K562 (cell line): ENCODE data around the gene CLPSL2. TPM values are rescaled to one million over a fixed set of nuclear protein-coding genes. Genes with fewer than 3 reads are reported as not detected.

Source experiments
- CBFA2T3 ChIP-seq: fragments of 450-650 bp; IDR thresholded peaks from 2 replicates; pipeline ENCODE4 v1.6.1; 2017
- CREM ChIP-seq: IDR thresholded peaks from 2 replicates; pipeline ENCODE4 v1.6.1; 2014; ENCODE audit warnings: antibody characterized with exemption, low read depth
- GABPA ChIP-seq: fragments of 200-800 bp; sonication (Bioruptor generic); conservative IDR thresholded peaks from 2 replicates; pipeline ENCODE4 v1.6.1; 2016; ENCODE audit warnings: low read depth, missing genetic modification characterization, missing compliant biosample characterization
- GTF2A2 ChIP-seq: IDR thresholded peaks from 2 replicates; pipeline ENCODE4 v1.6.1; 2016; ENCODE audit warnings: mild to moderate bottlenecking, missing genetic modification characterization, missing compliant biosample characterization
- HNRNPL ChIP-seq: fragments of 200-400 bp; formaldehyde crosslinking; IDR thresholded peaks from 2 replicates; pipeline ENCODE4 v1.6.1; 2017; ENCODE audit warnings: low read depth, mild to moderate bottlenecking, low read length
- KLF1 ChIP-seq: fragments of 450-650 bp; IDR thresholded peaks from 2 replicates; pipeline ENCODE4 v1.6.1; 2016; ENCODE audit warnings: missing genetic modification characterization, missing compliant biosample characterization
- MYC ChIP-seq, 2 experiments: fragments of 250-450 bp in 1 of 2; sonication (Bioruptor Pico) in 1 of 2; IDR thresholded peaks; 2 replicates each; pipeline versions ENCODE4 v1.5.1 to v1.6.1; 2012 to 2021; ENCODE audit warnings: low read depth in 2 of 2, borderline replicate concordance in 1 of 2, improper control_type of control experiment in 1 of 2, low read length in 1 of 2, mild to moderate bottlenecking in 1 of 2, moderate library complexity in 1 of 2
- PRPF4 ChIP-seq: fragments of 200-400 bp; formaldehyde crosslinking; IDR thresholded peaks from one replicate; pipeline ENCODE4 v1.6.1; 2017; ENCODE audit warnings: low read length, low read depth, mild to moderate bottlenecking; ENCODE audit not compliant: insufficient read depth, poor library complexity, severe bottlenecking
- SMARCA4 ChIP-seq: fragments of 450-650 bp; IDR thresholded peaks from 2 replicates; pipeline ENCODE4 v1.6.1; 2016
- TAF7 ChIP-seq: fragments of 450-650 bp; IDR thresholded peaks from 2 replicates; pipeline ENCODE4 v1.6.1; 2016; ENCODE audit warnings: missing genetic modification characterization, missing compliant biosample characterization
- TBL1XR1 ChIP-seq, 2 experiments: IDR thresholded peaks; 2 replicates each; pipeline ENCODE4 v1.6.1; 2012; ENCODE audit warnings: improper control_type of control experiment in 2 of 2, low read length in 2 of 2, mild to moderate bottlenecking in 1 of 2
- TEAD1 ChIP-seq, 2 experiments: fragments of 450-650 bp in 1 of 2; sonication (generic) in 1 of 2; formaldehyde crosslinking; IDR thresholded peaks; 2 replicates each; pipeline versions ENCODE4 v1.4.0 to v1.8.0; 2020 to 2022; ENCODE audit warnings: mild to moderate bottlenecking in 2 of 2, missing genetic modification reagents in 1 of 2
- ZNF175 ChIP-seq: fragments of 200-800 bp; sonication (Bioruptor generic); IDR thresholded peaks from 2 replicates; pipeline ENCODE4 v1.6.1; 2016; ENCODE audit warnings: low read depth, mild to moderate bottlenecking, missing genetic modification characterization, missing compliant biosample characterization
- polyA plus RNA-seq, 8 experiments: library from polyadenylated mRNA; depleted of rRNA in 4 of 8; stranded (reverse) in 5 of 8; unstranded in 3 of 8; fragments of >200 nt; fragmentation: Nextera tagmentation in 2 of 8; fragmentation: Illumina TruSeq in 1 of 8; extraction: Ambion mirVana in 2 of 8; extraction: Trizol in 1 of 8; gene quantifications; 2 replicates each; pipeline versions ENCODE4 v1.2.1 to v1.2.3, GENCODE V29; 2011 to 2014; ENCODE audit warnings: inconsistent platforms in 1 of 8, missing spikeins in 1 of 8
- total RNA-seq, 7 experiments: library from RNA; depleted of rRNA in 6 of 7; stranded (reverse); fragments of >200 nt in 6 of 7; fragmentation: Illumina TruSeq in 2 of 7; extraction: Trizol in 2 of 7; gene quantifications; 2 replicates each; pipeline versions ENCODE4 v1.2.1 to v1.2.3, GENCODE V29; 2011 to 2021; ENCODE audit warnings: low replicate concordance in 1 of 7
- TF ChIP-seq, protein P1 (sequence below), 3 experiments: fragments of 200-800 bp in 1 of 3; sonication (Bioruptor generic) in 1 of 3; sonication (generic) in 1 of 3; formaldehyde crosslinking in 1 of 3; IDR thresholded peaks; 2 replicates each; pipeline versions ENCODE4 v1.6.1 to v1.8.0; 2016 to 2022; ENCODE audit warnings: mild to moderate bottlenecking in 2 of 3, missing compliant biosample characterization in 2 of 3, missing genetic modification characterization in 2 of 3, missing genetic modification reagents in 1 of 3
- TF ChIP-seq, protein P2 (sequence below): fragments of 450-650 bp; IDR thresholded peaks from 2 replicates; pipeline ENCODE4 v1.6.1; 2018; ENCODE audit warnings: mild to moderate bottlenecking, low read depth; ENCODE audit not compliant: partially characterized antibody
- TF ChIP-seq, protein P3 (sequence below): sonication (generic); formaldehyde crosslinking; IDR thresholded peaks from 2 replicates; pipeline ENCODE4 v1.8.1; 2023; ENCODE audit warnings: mild to moderate bottlenecking, missing genetic modification reagents
- TF ChIP-seq, protein P4 (sequence below): fragments of 450-650 bp; IDR thresholded peaks from 2 replicates; pipeline ENCODE4 v1.6.1; 2016; ENCODE audit warnings: antibody characterized with exemption

The CLPSL2 gene
- total and polyA plus RNA-seq, 9 of the 15 experiments (the other 6 are each of a cell fraction or from before 2014, with no cell fraction given): not detected

DNA sequence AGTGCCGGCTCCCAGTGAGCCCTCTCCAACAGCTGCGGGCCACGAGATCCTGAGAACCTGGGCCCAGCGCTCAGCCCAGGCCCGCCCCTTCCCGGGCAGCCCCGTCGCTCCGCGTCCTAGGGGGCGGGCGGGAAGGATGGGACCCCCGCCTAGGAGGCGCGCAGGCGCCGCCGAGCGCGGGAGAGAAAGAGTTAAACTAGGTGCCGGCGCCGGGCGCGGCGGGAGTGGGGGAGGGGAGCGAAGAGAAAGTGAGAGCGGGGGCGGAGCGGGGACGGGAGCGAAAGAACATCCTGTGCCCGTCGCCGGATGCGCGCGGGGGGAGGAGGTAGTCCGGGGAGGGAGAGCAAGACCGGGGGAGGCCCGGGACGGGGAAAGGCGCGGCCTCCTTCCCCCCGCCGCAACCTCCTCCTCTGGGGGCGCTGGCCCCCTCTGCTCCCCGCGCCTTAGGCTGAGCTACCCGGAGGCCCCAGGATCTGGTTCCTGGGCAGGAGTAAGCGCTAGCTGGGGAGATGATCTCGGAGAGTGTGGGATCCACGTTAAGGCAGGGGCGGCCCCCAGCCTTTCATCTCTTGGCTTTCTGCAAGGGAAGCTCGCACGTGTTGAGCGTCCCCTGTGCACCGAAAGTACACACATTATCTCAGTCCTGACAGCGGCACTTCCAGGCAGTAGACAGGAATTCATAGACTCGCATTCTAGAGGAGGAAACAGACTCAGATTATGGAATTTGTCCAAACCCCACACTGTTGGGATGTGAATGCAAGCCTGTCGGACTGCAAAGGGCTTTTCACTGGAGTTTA lies 44.5 kb upstream of the CLPSL2 start (continued):
- TF ChIP-seq, protein P1, sequence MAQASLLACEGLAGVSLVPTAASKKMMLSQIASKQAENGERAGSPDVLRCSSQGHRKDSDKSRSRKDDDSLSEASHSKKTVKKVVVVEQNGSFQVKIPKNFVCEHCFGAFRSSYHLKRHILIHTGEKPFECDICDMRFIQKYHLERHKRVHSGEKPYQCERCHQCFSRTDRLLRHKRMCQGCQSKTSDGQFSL (CRISPR knock-in tag; IDR thresholded peaks at IDR 0.05): peak; percentile 57; the same call in 1 of the 2 replicates
- TF ChIP-seq, protein P1 (tag; IDR thresholded peaks at IDR 0.05): peak in 1 of 2 experiments; percentile 41; a peak in 1 of 4 replicates
- TF ChIP-seq KLF1 (tag) (no peak), TBL1XR1 (IDR thresholded peaks at IDR 0.05; ENCODE audit: low read length in 2 of 2) (peak; percentile 25 to 78; a peak in 3 of 4 replicates), MYC (IDR thresholded peaks at IDR 0.05; ENCODE audit: low read depth, low read length) (peak; percentile 92), MYC (CRISPR knock-in tag; IDR thresholded peaks at IDR 0.05; ENCODE audit: borderline replicate concordance, low read depth) (0 out of 2 replicates have a peak, but pooled peaks have one; percentile 60), HNRNPL (0 out of 2 replicates have a peak, but pooled peaks have one; percentile 58), ZNF175 (CRISPR knock-in tag) (peak; percentile 58; the same call in 1 of the 2 replicates), CREM (peak; percentile 69), TAF7 (tag) (peak; percentile 11), GABPA (tag) (peak; percentile 88), CBFA2T3 (peak; percentile 51), TEAD1 (CRISPR knock-in tag; IDR thresholded peaks at IDR 0.05) (peak in 1 of 2 experiments; percentile 77; a peak in 1 of 4 replicates), SMARCA4 (no peak; the same call in 1 of the 2 replicates), GTF2A2 (tag) (0 out of 2 replicates have a peak, but pooled peaks have one; percentile 50), PRPF4 (peak; percentile 93)
- TF ChIP-seq, protein P2, sequence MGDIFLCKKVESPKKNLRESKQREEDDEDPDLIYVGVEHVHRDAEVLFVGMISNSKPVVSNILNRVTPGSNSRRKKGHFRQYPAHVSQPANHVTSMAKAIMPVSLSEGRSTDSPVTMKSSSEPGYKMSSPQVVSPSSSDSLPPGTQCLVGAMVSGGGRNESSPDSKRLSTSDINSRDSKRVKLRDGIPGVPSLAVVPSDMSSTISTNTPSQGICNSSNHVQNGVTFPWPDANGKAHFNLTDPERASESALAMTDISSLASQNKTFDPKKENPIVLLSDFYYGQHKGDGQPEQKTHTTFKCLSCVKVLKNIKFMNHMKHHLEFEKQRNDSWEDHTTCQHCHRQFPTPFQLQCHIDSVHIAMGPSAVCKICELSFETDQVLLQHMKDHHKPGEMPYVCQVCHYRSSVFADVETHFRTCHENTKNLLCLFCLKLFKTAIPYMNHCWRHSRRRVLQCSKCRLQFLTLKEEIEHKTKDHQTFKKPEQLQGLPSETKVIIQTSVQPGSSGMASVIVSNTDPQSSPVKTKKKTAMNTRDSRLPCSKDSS: no peak
- TF ChIP-seq, protein P3, sequence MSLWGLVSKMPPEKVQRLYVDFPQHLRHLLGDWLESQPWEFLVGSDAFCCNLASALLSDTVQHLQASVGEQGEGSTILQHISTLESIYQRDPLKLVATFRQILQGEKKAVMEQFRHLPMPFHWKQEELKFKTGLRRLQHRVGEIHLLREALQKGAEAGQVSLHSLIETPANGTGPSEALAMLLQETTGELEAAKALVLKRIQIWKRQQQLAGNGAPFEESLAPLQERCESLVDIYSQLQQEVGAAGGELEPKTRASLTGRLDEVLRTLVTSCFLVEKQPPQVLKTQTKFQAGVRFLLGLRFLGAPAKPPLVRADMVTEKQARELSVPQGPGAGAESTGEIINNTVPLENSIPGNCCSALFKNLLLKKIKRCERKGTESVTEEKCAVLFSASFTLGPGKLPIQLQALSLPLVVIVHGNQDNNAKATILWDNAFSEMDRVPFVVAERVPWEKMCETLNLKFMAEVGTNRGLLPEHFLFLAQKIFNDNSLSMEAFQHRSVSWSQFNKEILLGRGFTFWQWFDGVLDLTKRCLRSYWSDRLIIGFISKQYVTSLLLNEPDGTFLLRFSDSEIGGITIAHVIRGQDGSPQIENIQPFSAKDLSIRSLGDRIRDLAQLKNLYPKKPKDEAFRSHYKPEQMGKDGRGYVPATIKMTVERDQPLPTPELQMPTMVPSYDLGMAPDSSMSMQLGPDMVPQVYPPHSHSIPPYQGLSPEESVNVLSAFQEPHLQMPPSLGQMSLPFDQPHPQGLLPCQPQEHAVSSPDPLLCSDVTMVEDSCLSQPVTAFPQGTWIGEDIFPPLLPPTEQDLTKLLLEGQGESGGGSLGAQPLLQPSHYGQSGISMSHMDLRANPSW (CRISPR knock-in tag): no peak; the same call in 1 of the 2 replicates
- TF ChIP-seq, protein P4, sequence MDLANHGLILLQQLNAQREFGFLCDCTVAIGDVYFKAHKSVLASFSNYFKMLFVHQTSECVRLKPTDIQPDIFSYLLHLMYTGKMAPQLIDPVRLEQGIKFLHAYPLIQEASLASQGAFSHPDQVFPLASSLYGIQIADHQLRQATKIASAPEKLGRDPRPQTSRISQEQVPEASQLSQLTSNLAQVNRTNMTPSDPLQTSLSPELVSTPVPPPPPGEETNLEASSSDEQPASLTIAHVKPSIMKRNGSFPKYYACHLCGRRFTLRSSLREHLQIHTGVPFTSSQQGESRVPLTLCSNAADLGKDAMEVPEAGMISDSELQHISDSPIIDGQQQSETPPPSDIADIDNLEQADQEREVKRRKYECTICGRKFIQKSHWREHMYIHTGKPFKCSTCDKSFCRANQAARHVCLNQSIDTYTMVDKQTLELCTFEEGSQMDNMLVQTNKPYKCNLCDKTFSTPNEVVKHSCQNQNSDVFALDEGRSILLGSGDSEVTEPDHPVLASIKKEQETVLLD: peak; percentile 70
